Liver (tissue), 9 donors: ENCODE results near the gene IFNLR1. TPM values are rescaled to one million over a fixed set of nuclear protein-coding genes. Genes with fewer than 3 reads are reported as not detected.

ENCODE experiments used
- DNase-seq: peaks from one replicate; pipeline ENCODE4 v3.0.0-alpha.2; 2017; ENCODE audit warnings: low spot score
- H3K27ac ChIP-seq, 2 donors: one replicate each; pipeline ENCODE4 v1.7.0; 2013; ENCODE audit warnings: inconsistent platforms in 2 of 2, low read length in 2 of 2, control low read depth in 1 of 2, low read depth in 1 of 2, mild to moderate bottlenecking in 1 of 2
- H3K27me3 ChIP-seq, 4 donors: one replicate each; pipeline versions ENCODE4 v1.6.1 to v1.7.0; 2013; ENCODE audit warnings: low read length in 3 of 4, inconsistent platforms in 1 of 4, mild to moderate bottlenecking in 1 of 4, moderate library complexity in 1 of 4; ENCODE audit not compliant: control insufficient read depth in 4 of 4, insufficient read depth in 4 of 4
- H3K36me3 ChIP-seq, 4 donors: one replicate each; pipeline versions ENCODE4 v1.6.1 to v1.7.0; 2013; ENCODE audit warnings: low read length in 3 of 4, mild to moderate bottlenecking in 3 of 4, low read depth in 1 of 4, moderate library complexity in 1 of 4; ENCODE audit not compliant: control insufficient read depth in 4 of 4, insufficient read depth in 3 of 4
- H3K4me1 ChIP-seq, 4 donors: one replicate each; pipeline versions ENCODE4 v1.6.1 to v1.7.0; 2013; ENCODE audit warnings: low read length in 3 of 4, mild to moderate bottlenecking in 3 of 4, moderate library complexity in 1 of 4; ENCODE audit not compliant: control insufficient read depth in 4 of 4, insufficient read depth in 4 of 4
- H3K4me3 ChIP-seq, 3 donors: one replicate each; pipeline versions ENCODE4 v1.6.1 to v1.7.0; 2013; ENCODE audit warnings: low read length in 3 of 3, control low read depth in 1 of 3, low read depth in 1 of 3, mild to moderate bottlenecking in 1 of 3
- H3K9ac ChIP-seq, 2 donors: one replicate each; pipeline ENCODE4 v1.7.0; 2013; ENCODE audit warnings: low read length in 2 of 2, mild to moderate bottlenecking in 2 of 2, moderate library complexity in 2 of 2, control low read depth in 1 of 2, low read depth in 1 of 2
- H3K9me3 ChIP-seq, 4 donors: one replicate each; pipeline versions ENCODE4 v1.6.1 to v1.7.0; 2013; ENCODE audit warnings: low read length in 3 of 4; ENCODE audit not compliant: control insufficient read depth in 4 of 4
- EGR1 ChIP-seq, 2 donors: IDR thresholded peaks; 2 replicates each; pipeline ENCODE4 v1.6.1; 2016 to 2018; ENCODE audit warnings: antibody characterized with exemption in 2 of 2, low read depth in 2 of 2
- FOXA1 ChIP-seq: IDR thresholded peaks from 2 replicates; pipeline ENCODE4 v1.6.1; 2016; ENCODE audit warnings: antibody characterized with exemption
- FOXA2 ChIP-seq: IDR thresholded peaks from 2 replicates; pipeline ENCODE4 v1.6.1; 2016; ENCODE audit warnings: antibody characterized with exemption
- HNF4A ChIP-seq, 2 donors: conservative IDR thresholded peaks; 2 replicates each; pipeline ENCODE4 v1.6.1; 2016; ENCODE audit warnings: antibody characterized with exemption in 2 of 2, mild to moderate bottlenecking in 2 of 2
- JUND ChIP-seq, 2 donors: IDR thresholded peaks; 2 replicates each; pipeline ENCODE4 v1.6.1; 2016; ENCODE audit warnings: antibody characterized with exemption in 2 of 2
- NR2F2 ChIP-seq: IDR thresholded peaks from 2 replicates; pipeline ENCODE4 v1.6.1; 2016; ENCODE audit warnings: antibody characterized with exemption
- RXRA ChIP-seq, 2 donors: IDR thresholded peaks; 2 replicates each; pipeline ENCODE4 v1.6.1; 2017 to 2018; ENCODE audit warnings: antibody characterized with exemption in 2 of 2, mild to moderate bottlenecking in 1 of 2
- SP1 ChIP-seq: IDR thresholded peaks from 2 replicates; pipeline ENCODE4 v1.6.1; 2018; ENCODE audit warnings: antibody characterized with exemption, mild to moderate bottlenecking
- YY1 ChIP-seq: IDR thresholded peaks from 2 replicates; pipeline ENCODE4 v1.6.1; 2016; ENCODE audit warnings: antibody characterized with exemption, mild to moderate bottlenecking
- WGBS: extraction: QIAGEN DNeasy Blood & Tissue Kit; methylation state at CpG from one replicate; pipeline ENCODE4 v1.1.7; 2013; 5-methylcytosine and 5-hydroxymethylcytosine counted together
- polyA plus RNA-seq, 2 donors: library from polyadenylated mRNA; stranded (reverse) in 1 of 2; unstranded in 1 of 2; fragments of 200-250 nt in 1 of 2; fragments of >200 nt in 1 of 2; fragmentation: Nextera tagmentation in 1 of 2; extraction: Ambion mirVana in 1 of 2; gene quantifications; one replicate each; pipeline versions ENCODE4 v1.2.1 to v1.2.3, GENCODE V29; 2013 to 2015
- total RNA-seq, 2 donors: library from RNA; depleted of rRNA; stranded (reverse); fragments of >200 nt; gene quantifications; one replicate each; pipeline ENCODE4 v1.2.3, GENCODE V29; 2014
- TF ChIP-seq, protein P1 (sequence below): IDR thresholded peaks from 2 replicates; pipeline ENCODE4 v1.6.1; 2016; ENCODE audit warnings: antibody characterized with exemption
- TF ChIP-seq, protein P2 (sequence below): IDR thresholded peaks from 2 replicates; pipeline ENCODE4 v1.6.1; 2016; ENCODE audit warnings: antibody characterized with exemption, mild to moderate bottlenecking
- TF ChIP-seq, protein P3 (sequence below): IDR thresholded peaks from 2 replicates; pipeline ENCODE4 v1.6.1; 2016; ENCODE audit warnings: antibody characterized with exemption
- TF ChIP-seq, protein P4 (sequence below): IDR thresholded peaks from 2 replicates; pipeline ENCODE4 v1.6.1; 2016; ENCODE audit warnings: antibody characterized with exemption
- TF ChIP-seq, protein P5 (sequence below): fragments of 150-350 bp; IDR thresholded peaks from 2 replicates; pipeline ENCODE4 v1.5.1; 2017; ENCODE audit warnings: improper control_type of control experiment, low read depth, low read length; ENCODE audit not compliant: missing input control
- donor health status: healthy.
- donor health status: healthy.
- donor health status: healthy.
- donor health status: healthy.
- donor health status: healthy.

Gene IFNLR1
- total and polyA plus RNA-seq, 4 donors = 2.2 to 6.4 (median 3.5) TPM

DNA sequence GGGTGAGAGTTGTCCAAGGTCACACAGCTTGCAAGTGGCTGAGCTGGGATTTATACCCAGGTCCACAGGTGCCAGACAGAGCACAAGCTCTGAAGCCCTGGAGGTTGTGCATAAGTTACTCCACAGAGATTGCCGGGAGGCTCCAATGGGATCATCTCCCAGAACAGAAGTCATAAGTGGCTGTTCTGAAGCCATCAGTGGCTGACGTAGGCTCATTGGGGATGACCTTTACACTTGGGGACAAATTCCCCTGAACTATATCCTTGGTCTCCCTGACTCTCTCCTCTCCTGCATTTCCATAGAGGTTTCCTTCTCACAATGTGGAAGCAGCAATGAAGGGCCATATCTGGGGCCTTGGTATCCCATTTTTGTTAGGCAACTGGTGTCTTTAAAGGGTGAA lies 37.0 kb upstream of the IFNLR1 start:
- Histone ChIP-seq H3K27me3 (no peaks in the 10 kb centered on the region), H3K27ac (no peak overlapping the region), H3K36me3 (no peaks in the 10 kb centered on the region), H3K4me3 (no peak overlapping the region), H3K9me3 (no peaks in the 10 kb centered on the region), H3K9ac (no peak overlapping the region), H3K4me1 (no peaks in the 10 kb centered on the region)
- no peak for DNase-seq
- TF ChIP-seq HNF4A (conservative IDR thresholded peaks at IDR 0.05) (peak in 1 of 2 donors; percentile 8), FOXA1 (no peak)
- WGBS = 81% methylated on average over 2 of the region's 2 CpGs

DNA sequence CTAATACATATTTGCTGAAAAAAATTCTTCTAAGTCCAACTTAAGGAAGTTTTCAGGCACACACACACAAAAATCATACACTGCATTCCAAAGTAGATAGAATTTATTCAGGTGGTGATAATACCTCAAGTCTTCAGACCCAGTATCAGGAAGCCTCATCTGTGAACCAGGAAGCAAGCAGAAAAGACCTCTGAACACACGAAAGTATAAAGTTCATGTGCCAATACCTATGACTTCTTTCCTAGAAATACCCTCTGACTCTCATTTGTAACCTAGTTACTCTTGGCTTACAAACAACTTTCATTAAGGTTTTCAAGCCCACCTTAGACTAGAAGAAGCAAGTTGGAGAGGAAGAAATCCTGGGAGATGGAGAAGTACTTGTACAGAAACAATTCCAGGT lies 35.7 kb upstream of the IFNLR1 start:
- no peak overlapping the region for H3K27ac ChIP-seq
- no peak overlapping the region for H3K4me3 ChIP-seq
- no peak for DNase-seq
- no peaks in the 10 kb centered on the region for H3K36me3 ChIP-seq
- 50% methylated on average over 1 of the region's 1 CpG for WGBS
- H3K27me3 ChIP-seq = no peaks in the 10 kb centered on the region
- no peak for TF ChIP-seq SP1
- H3K4me1 ChIP-seq = no peaks in the 10 kb centered on the region
- no peaks in the 10 kb centered on the region for H3K9me3 ChIP-seq
- H3K9ac ChIP-seq = no peak overlapping the region

DNA sequence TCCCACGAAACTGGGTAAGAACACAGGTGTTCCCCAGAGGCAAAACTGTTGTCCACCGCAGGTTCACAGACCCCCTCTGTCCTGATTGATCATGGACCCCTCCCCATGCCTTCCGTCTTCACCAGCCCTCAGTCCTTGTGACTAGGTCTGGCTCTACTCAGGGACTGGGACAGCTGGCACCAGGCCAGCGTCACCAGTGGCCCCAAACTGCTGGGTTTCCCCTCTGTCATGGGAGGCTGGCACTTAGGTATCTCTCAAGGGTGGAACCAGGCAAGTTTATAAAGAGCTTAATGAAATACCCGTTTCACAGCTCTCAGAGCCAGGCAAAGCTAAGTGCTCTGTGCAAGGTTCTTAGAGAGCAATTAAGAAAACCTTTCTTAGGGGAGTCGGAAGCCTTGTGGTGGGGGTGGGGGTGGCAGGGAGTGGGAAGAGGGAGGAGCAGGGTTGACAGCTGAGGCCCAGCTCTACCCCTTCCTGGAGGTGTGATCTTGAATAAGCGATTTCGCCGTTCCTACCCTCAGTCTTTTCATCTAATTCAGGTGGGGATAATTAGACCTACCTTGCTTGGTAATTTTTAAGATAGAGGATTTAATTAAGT lies 35.0 kb upstream of the IFNLR1 start:
- Histone ChIP-seq H3K27ac (no peak overlapping the region), H3K4me1 (no peaks in the 10 kb centered on the region), H3K36me3 (no peaks in the 10 kb centered on the region), H3K9ac (no peak overlapping the region), H3K4me3 (no peak overlapping the region), H3K9me3 (no peaks in the 10 kb centered on the region), H3K27me3 (no peaks in the 10 kb centered on the region)
- no peak for DNase-seq
- WGBS = 77% methylated on average over 9 of the region's 9 CpGs
- TF ChIP-seq, protein P1, sequence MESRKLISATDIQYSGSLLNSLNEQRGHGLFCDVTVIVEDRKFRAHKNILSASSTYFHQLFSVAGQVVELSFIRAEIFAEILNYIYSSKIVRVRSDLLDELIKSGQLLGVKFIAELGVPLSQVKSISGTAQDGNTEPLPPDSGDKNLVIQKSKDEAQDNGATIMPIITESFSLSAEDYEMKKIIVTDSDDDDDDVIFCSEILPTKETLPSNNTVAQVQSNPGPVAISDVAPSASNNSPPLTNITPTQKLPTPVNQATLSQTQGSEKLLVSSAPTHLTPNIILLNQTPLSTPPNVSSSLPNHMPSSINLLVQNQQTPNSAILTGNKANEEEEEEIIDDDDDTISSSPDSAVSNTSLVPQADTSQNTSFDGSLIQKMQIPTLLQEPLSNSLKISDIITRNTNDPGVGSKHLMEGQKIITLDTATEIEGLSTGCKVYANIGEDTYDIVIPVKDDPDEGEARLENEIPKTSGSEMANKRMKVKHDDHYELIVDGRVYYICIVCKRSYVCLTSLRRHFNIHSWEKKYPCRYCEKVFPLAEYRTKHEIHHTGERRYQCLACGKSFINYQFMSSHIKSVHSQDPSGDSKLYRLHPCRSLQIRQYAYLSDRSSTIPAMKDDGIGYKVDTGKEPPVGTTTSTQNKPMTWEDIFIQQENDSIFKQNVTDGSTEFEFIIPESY = no peak
- no peak for TF ChIP-seq FOXA2
- TF ChIP-seq JUND (IDR thresholded peaks at IDR 0.05) = no peak
- TF ChIP-seq, protein P2, sequence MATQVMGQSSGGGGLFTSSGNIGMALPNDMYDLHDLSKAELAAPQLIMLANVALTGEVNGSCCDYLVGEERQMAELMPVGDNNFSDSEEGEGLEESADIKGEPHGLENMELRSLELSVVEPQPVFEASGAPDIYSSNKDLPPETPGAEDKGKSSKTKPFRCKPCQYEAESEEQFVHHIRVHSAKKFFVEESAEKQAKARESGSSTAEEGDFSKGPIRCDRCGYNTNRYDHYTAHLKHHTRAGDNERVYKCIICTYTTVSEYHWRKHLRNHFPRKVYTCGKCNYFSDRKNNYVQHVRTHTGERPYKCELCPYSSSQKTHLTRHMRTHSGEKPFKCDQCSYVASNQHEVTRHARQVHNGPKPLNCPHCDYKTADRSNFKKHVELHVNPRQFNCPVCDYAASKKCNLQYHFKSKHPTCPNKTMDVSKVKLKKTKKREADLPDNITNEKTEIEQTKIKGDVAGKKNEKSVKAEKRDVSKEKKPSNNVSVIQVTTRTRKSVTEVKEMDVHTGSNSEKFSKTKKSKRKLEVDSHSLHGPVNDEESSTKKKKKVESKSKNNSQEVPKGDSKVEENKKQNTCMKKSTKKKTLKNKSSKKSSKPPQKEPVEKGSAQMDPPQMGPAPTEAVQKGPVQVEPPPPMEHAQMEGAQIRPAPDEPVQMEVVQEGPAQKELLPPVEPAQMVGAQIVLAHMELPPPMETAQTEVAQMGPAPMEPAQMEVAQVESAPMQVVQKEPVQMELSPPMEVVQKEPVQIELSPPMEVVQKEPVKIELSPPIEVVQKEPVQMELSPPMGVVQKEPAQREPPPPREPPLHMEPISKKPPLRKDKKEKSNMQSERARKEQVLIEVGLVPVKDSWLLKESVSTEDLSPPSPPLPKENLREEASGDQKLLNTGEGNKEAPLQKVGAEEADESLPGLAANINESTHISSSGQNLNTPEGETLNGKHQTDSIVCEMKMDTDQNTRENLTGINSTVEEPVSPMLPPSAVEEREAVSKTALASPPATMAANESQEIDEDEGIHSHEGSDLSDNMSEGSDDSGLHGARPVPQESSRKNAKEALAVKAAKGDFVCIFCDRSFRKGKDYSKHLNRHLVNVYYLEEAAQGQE = no peak
- no peak for TF ChIP-seq EGR1 (IDR thresholded peaks at IDR 0.05; ENCODE audit: low read depth in 2 of 2)
- TF ChIP-seq NR2F2 = no peak
- no peak for TF ChIP-seq RXRA (IDR thresholded peaks at IDR 0.05)
- no peak for TF ChIP-seq FOXA1
- TF ChIP-seq, protein P3, sequence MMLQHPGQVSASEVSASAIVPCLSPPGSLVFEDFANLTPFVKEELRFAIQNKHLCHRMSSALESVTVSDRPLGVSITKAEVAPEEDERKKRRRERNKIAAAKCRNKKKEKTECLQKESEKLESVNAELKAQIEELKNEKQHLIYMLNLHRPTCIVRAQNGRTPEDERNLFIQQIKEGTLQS = no peak
- TF ChIP-seq, protein P4, sequence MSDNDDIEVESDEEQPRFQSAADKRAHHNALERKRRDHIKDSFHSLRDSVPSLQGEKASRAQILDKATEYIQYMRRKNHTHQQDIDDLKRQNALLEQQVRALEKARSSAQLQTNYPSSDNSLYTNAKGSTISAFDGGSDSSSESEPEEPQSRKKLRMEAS = no peak
- no peak for TF ChIP-seq YY1
- TF ChIP-seq HNF4A (conservative IDR thresholded peaks at IDR 0.05) = no peak
- TF ChIP-seq, protein P5, sequence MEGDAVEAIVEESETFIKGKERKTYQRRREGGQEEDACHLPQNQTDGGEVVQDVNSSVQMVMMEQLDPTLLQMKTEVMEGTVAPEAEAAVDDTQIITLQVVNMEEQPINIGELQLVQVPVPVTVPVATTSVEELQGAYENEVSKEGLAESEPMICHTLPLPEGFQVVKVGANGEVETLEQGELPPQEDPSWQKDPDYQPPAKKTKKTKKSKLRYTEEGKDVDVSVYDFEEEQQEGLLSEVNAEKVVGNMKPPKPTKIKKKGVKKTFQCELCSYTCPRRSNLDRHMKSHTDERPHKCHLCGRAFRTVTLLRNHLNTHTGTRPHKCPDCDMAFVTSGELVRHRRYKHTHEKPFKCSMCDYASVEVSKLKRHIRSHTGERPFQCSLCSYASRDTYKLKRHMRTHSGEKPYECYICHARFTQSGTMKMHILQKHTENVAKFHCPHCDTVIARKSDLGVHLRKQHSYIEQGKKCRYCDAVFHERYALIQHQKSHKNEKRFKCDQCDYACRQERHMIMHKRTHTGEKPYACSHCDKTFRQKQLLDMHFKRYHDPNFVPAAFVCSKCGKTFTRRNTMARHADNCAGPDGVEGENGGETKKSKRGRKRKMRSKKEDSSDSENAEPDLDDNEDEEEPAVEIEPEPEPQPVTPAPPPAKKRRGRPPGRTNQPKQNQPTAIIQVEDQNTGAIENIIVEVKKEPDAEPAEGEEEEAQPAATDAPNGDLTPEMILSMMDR = no peak
